HepG2 (cell line): ENCODE measurements around the gene NSUN2. TPM values are rescaled to one million over a fixed set of nuclear protein-coding genes. Genes with fewer than 3 reads are reported as not detected.

Experiments
- ATAC-seq: fragments of 200-7000 bp; cut with Tn5 transposase; 3 replicates; pipeline ENCODE4 v1.9.1; 2020; ENCODE audit warnings: mild to moderate bottlenecking, moderate library complexity
- BruUV-seq: library from RNA; stranded (reverse); fragments of 400-500 nt; replicated peaks from 2 replicates; lab custom pipeline; 2021; lab: Mats Ljungman, UMichigan
- CTCF ChIA-PET: fragments of 300-600 bp; formaldehyde crosslinking; extraction: SDS; loops from one replicate; lab custom pipeline; 2021; ENCODE audit warnings: low total read pairs, inconsistent platforms, low intra/inter-chr PET ratio; lab: Yijun Ruan, JAX
- POLR2A ChIA-PET: fragments of 350-600 bp; sonication (Branson Sonifier 250); formaldehyde crosslinking; loops from one replicate; lab custom pipeline; 2020; ENCODE audit warnings: antibody characterized with exemption, inconsistent platforms; lab: Yijun Ruan, JAX
- DNase-seq: peaks from one replicate; pipeline ENCODE4 v3.0.0-alpha.2; 2015; ENCODE audit warnings: low spot score
- FAIRE-seq: peaks from 3 replicates; lab custom pipeline; 2011; peaks lifted over from hg19 to GRCh38; lab: Jason Lieb, UNC
- H2AFZ ChIP-seq: one replicate; pipeline ENCODE4 v1.6.1; 2011; ENCODE audit warnings: low read length, inconsistent platforms
- H3K27ac ChIP-seq: fragments of 300-600 bp; 3 replicates; pipeline ENCODE4 v1.8.0; 2011; ENCODE audit warnings: mixed run types, mild to moderate bottlenecking, mixed read lengths, low read length, inconsistent platforms; ENCODE audit not compliant: insufficient read depth; ENCODE audit errors: extremely low read length
- H3K27me3 ChIP-seq, 2 experiments: fragments of 200-600 bp in 1 of 2; 2 replicates in 1 of 2; 3 replicates in 1 of 2; pipeline versions ENCODE4 v1.6.0 to v1.8.0; 2011; ENCODE audit warnings: low read length in 2 of 2, mild to moderate bottlenecking in 2 of 2, moderate library complexity in 2 of 2, inconsistent platforms in 1 of 2; ENCODE audit not compliant: insufficient read depth in 2 of 2, control insufficient read depth in 1 of 2
- H3K36me3 ChIP-seq, 2 experiments: fragments of 200-600 bp in 1 of 2; replicated peaks in 1 of 2; 2 replicates in 1 of 2; 3 replicates in 1 of 2; pipeline versions ENCODE4 v1.5.1 to v1.8.0; 2011; ENCODE audit warnings: low read length in 2 of 2, inconsistent platforms in 1 of 2; ENCODE audit not compliant: insufficient read depth in 2 of 2, control insufficient read depth in 1 of 2
- H3K4me1 ChIP-seq: 2 replicates; pipeline ENCODE4 v1.5.1; 2012; ENCODE audit warnings: low read length, inconsistent platforms; ENCODE audit not compliant: insufficient read depth
- H3K4me2 ChIP-seq: 2 replicates; pipeline ENCODE4 v1.6.0; 2011; ENCODE audit warnings: low read depth, low read length, inconsistent platforms
- H3K4me3 ChIP-seq, 3 experiments: fragments of 200-600 bp in 1 of 3; sonication (generic), shearing (Covaris generic) in 1 of 3; replicated peaks in 1 of 3; 2 replicates each; pipeline ENCODE4 v1.5.1; 2011 to 2016; ENCODE audit warnings: low read length in 3 of 3, inconsistent platforms in 2 of 3, low read depth in 2 of 3, mild to moderate bottlenecking in 2 of 3, control low read depth in 1 of 3, mixed read lengths in 1 of 3; ENCODE audit not compliant: insufficient read depth in 1 of 3
- H3K79me2 ChIP-seq: one replicate; pipeline ENCODE4 v1.6.1; 2011; ENCODE audit warnings: low read length, inconsistent platforms; ENCODE audit not compliant: insufficient read depth
- H3K9ac ChIP-seq: 2 replicates; pipeline ENCODE4 v1.6.0; 2011; ENCODE audit warnings: mild to moderate bottlenecking, low read depth, low read length, inconsistent platforms; ENCODE audit not compliant: insufficient read depth
- H3K9me3 ChIP-seq: 2 replicates; pipeline ENCODE4 v1.5.1; 2012; ENCODE audit warnings: mild to moderate bottlenecking, low read length
- H4K20me1 ChIP-seq: 2 replicates; pipeline ENCODE4 v1.6.0; 2011; ENCODE audit warnings: inconsistent platforms, mild to moderate bottlenecking, low read length, moderate library complexity; ENCODE audit not compliant: insufficient read depth
- ARNT2 ChIP-seq: sonication (generic); formaldehyde crosslinking; IDR thresholded peaks from 2 replicates; pipeline ENCODE4 v1.8.0; 2022; ENCODE audit warnings: mild to moderate bottlenecking, low read depth, missing genetic modification reagents, moderate library complexity
- ASH2L ChIP-seq: fragments of 300-600, 200-600 bp; sonication (generic); IDR thresholded peaks from 2 replicates; pipeline ENCODE4 v1.7.0; 2017; ENCODE audit warnings: low read depth, mild to moderate bottlenecking, moderate library complexity, mixed read lengths, low read length; ENCODE audit not compliant: insufficient read length
- ESRRA ChIP-seq: sonication (generic); formaldehyde crosslinking; IDR thresholded peaks from 2 replicates; pipeline ENCODE4 v1.5.1; 2020; ENCODE audit warnings: mild to moderate bottlenecking, low read depth, missing genetic modification reagents
- HMG20A ChIP-seq: IDR thresholded peaks from 2 replicates; pipeline ENCODE4 v1.6.1; 2016; ENCODE audit warnings: borderline replicate concordance
- MTA3 ChIP-seq: sonication (generic); formaldehyde crosslinking; IDR thresholded peaks from 2 replicates; pipeline ENCODE4 v1.4.0; 2020; ENCODE audit warnings: missing genetic modification reagents
- SALL2 ChIP-seq: sonication (generic); formaldehyde crosslinking; IDR thresholded peaks from 2 replicates; pipeline ENCODE4 v1.8.1; 2023; ENCODE audit warnings: mild to moderate bottlenecking, missing genetic modification reagents, inconsistent platforms
- SNAPC5 ChIP-seq: sonication (generic); formaldehyde crosslinking; IDR thresholded peaks from 2 replicates; pipeline ENCODE4 v1.8.1; 2023; ENCODE audit warnings: mild to moderate bottlenecking, missing genetic modification reagents, borderline replicate concordance
- TGIF2 ChIP-seq: IDR thresholded peaks from 2 replicates; pipeline ENCODE4 v1.6.1; 2016; ENCODE audit warnings: control low read depth, missing compliant biosample characterization
- ZC3H4 ChIP-seq: sonication (generic); formaldehyde crosslinking; IDR thresholded peaks from 2 replicates; pipeline ENCODE4 v1.4.0; 2020; ENCODE audit warnings: missing genetic modification reagents, borderline replicate concordance
- ZNF687 ChIP-seq: sonication (generic); formaldehyde crosslinking; IDR thresholded peaks from 2 replicates; pipeline ENCODE4 v1.5.1; 2020; ENCODE audit warnings: mild to moderate bottlenecking, missing genetic modification reagents, moderate library complexity
- ZNF800 ChIP-seq: sonication (generic); formaldehyde crosslinking; IDR thresholded peaks from 2 replicates; pipeline ENCODE4 v1.4.0; 2020; ENCODE audit warnings: missing genetic modification reagents
- WGBS: methylation state at CpG from one replicate; pipeline ENCODE4 v1.1.6; 2017; ENCODE audit warnings: low lambda C conversion rate; 5-methylcytosine and 5-hydroxymethylcytosine counted together
- in situ Hi-C: cut with HindIII; loops from 2 replicates; pipeline ENCODE4 v1.10.0; 2017; ENCODE audit warnings: low pct_unique_long_range_greater_than_20kb; ENCODE audit not compliant: extremely low pct_ligation_motif_present
- intact Hi-C: fragments of 100-400 bp; cut with micrococcal nuclease; formaldehyde crosslinking; loops from one replicate; pipeline ENCODE4 v1.10.0; 2022; ENCODE audit not compliant: unreplicated experiment
- polyA plus RNA-seq, 8 experiments: library from polyadenylated mRNA; depleted of rRNA in 3 of 8; stranded (reverse) in 7 of 8; unstranded in 1 of 8; fragments of >200 nt; fragmentation: Illumina TruSeq in 4 of 8; extraction: Trizol in 4 of 8; gene quantifications; 2 replicates each; pipeline versions ENCODE4 v1.2.1 to v1.2.3, GENCODE V29; 2011 to 2016; ENCODE audit warnings: low read depth in 4 of 8, missing spikeins in 1 of 8, mixed read lengths in 1 of 8; ENCODE audit not compliant: insufficient read depth in 1 of 8
- total RNA-seq, 5 experiments: library from RNA; depleted of rRNA; stranded (reverse); fragments of >200 nt; fragmentation: Illumina TruSeq; extraction: Trizol; gene quantifications; 2 replicates each; pipeline ENCODE4 v1.2.3, GENCODE V29; 2016; ENCODE audit warnings: low read depth in 1 of 5

NSUN2 gene
- total and polyA plus RNA-seq, 2 of the 13 experiments (the other 11 are each of a cell fraction or from before 2014, with no cell fraction given), result 51.7 to 69.1 TPM

- TF ChIP-seq ASH2L, result no peak
- TF ChIP-seq SALL2 (CRISPR knock-in tag), result no peak
- TF ChIP-seq ARNT2 (CRISPR knock-in tag), result no peak
- TF ChIP-seq TGIF2 (CRISPR knock-in tag), result no peak
- no peak for TF ChIP-seq MTA3 (CRISPR knock-in tag)
- no peak for TF ChIP-seq ZC3H4 (CRISPR knock-in tag)
Observed at GRCh38 chr5:6652025-6652424, 19.2 kb upstream of the NSUN2 start (continued).

GRCh38 chr5:6649681-6650080 is 16.8 kb upstream of the NSUN2 start:
- intact Hi-C loops, result no loop called here
- POLR2A ChIA-PET, result no interaction called here
- no peaks in the 10 kb centered on the region for H3K4me1 ChIP-seq
- H4K20me1 ChIP-seq, result no peaks in the 10 kb centered on the region
- no TSS peak for BruUV-seq
- ATAC-seq, result no peak
- no peaks in the 10 kb centered on the region for H3K9me3 ChIP-seq
- no peak overlapping the region for H3K4me2 ChIP-seq
- no peak overlapping the region for H3K27ac ChIP-seq
- H3K79me2 ChIP-seq, result no peaks in the 10 kb centered on the region
- no peak overlapping the region for H2AFZ ChIP-seq
- WGBS, result 98% methylated on average over 5 of the region's 9 CpGs
- TF ChIP-seq SNAPC5, result no peak
- no peak for TF ChIP-seq ZNF800 (CRISPR knock-in tag)
- no peak for TF ChIP-seq HMG20A (CRISPR knock-in tag)
- TF ChIP-seq ZNF687 (CRISPR knock-in tag), result no peak
- no peak for TF ChIP-seq ESRRA (CRISPR knock-in tag)
- TF ChIP-seq, all 625 proteins: peak for 0
- no peak for FAIRE-seq
- Histone ChIP-seq H3K4me3 (no peak overlapping the region), H3K9ac (no peak overlapping the region), H3K27me3 (no peaks in the 10 kb centered on the region), H3K36me3 (peaks cover 2 to 6% of the 10 kb centered on the region in 2 experiments; a peak in 3 of 5 replicates)
- in situ Hi-C loops, result no loop called here
- DNase-seq, result no peak
- CTCF ChIA-PET, result no interaction called here
